Neural cell (in vitro differentiated cells): Measurements from ENCODE around the gene CLK3. TPM values are rescaled to one million over a fixed set of nuclear protein-coding genes. Genes with fewer than 3 reads are reported as not detected.

Source experiments
- H2AFZ ChIP-seq: fragments of 200-600, 300-800 bp; sonication (generic), shearing (Covaris generic); 2 replicates; pipeline ENCODE4 v1.6.0; 2014; ENCODE audit warnings: low read depth, mild to moderate bottlenecking, antibody characterized with exemption, low read length, moderate library complexity
- H3F3A ChIP-seq: fragments of 200-600 bp; shearing (Covaris generic); 2 replicates; pipeline ENCODE4 v1.6.1; 2016; ENCODE audit warnings: mild to moderate bottlenecking, moderate library complexity, mixed read lengths, antibody characterized with exemption, low read length; ENCODE audit not compliant: insufficient read depth, poor library complexity, severe bottlenecking
- H3K27ac ChIP-seq: fragments of 200-600, 300-800 bp; sonication (generic), shearing (Covaris generic); 2 replicates; pipeline ENCODE4 v1.5.1; 2014; ENCODE audit warnings: mild to moderate bottlenecking, low read length, moderate library complexity
- H3K27me3 ChIP-seq: fragments of 300-800, 200-600 bp; sonication (generic), shearing (Covaris generic); 2 replicates; pipeline ENCODE4 v1.6.0; 2014; ENCODE audit warnings: mild to moderate bottlenecking, low read depth, low read length, moderate library complexity; ENCODE audit not compliant: insufficient read depth
- H3K36me3 ChIP-seq: fragments of 300-800, 200-600 bp; sonication (generic), shearing (Covaris generic); 2 replicates; pipeline ENCODE4 v1.5.1; 2014; ENCODE audit warnings: mild to moderate bottlenecking, antibody characterized with exemption, low read length, moderate library complexity; ENCODE audit not compliant: insufficient read depth
- H3K4me2 ChIP-seq: fragments of 300-800, 200-600 bp; sonication (generic), shearing (Covaris generic); 2 replicates; pipeline ENCODE4 v1.6.0; 2014; ENCODE audit warnings: mild to moderate bottlenecking, low read length
- H3K4me3 ChIP-seq: fragments of 300-800, 200-600 bp; sonication (generic), shearing (Covaris generic); 2 replicates; pipeline ENCODE4 v1.5.1; 2014; ENCODE audit warnings: mild to moderate bottlenecking, low read length, moderate library complexity
- H3K79me2 ChIP-seq: fragments of 200-600 bp; shearing (Covaris generic); replicated peaks from 2 replicates; pipeline ENCODE4 v1.6.0; 2014; ENCODE audit warnings: mild to moderate bottlenecking, low read length, moderate library complexity; ENCODE audit not compliant: insufficient read depth
- H3K9ac ChIP-seq: fragments of 300-800, 200-600 bp; sonication (generic), shearing (Covaris generic); 2 replicates; pipeline ENCODE4 v1.6.1; 2016; ENCODE audit warnings: mild to moderate bottlenecking, low read length, mixed read lengths
- H3K9me2 ChIP-seq: fragments of 200-600 bp; shearing (Covaris generic); 2 replicates; pipeline ENCODE4 v1.6.1; 2016; ENCODE audit warnings: mild to moderate bottlenecking, low read length, mixed read lengths; ENCODE audit not compliant: insufficient read depth
- H3K9me3 ChIP-seq: fragments of 200-600, 300-800 bp; sonication (generic), shearing (Covaris generic); 2 replicates; pipeline ENCODE4 v1.6.1; 2016; ENCODE audit warnings: mild to moderate bottlenecking, mixed run types, low read length, moderate library complexity, mixed read lengths
- H4K20me1 ChIP-seq: fragments of 200-600 bp; shearing (Covaris generic); 2 replicates; pipeline ENCODE4 v1.6.1; 2016; ENCODE audit warnings: mild to moderate bottlenecking, mixed run types; ENCODE audit not compliant: insufficient read depth
- EP300 ChIP-seq: fragments of 450-650 bp; conservative IDR thresholded peaks from 2 replicates; pipeline ENCODE4 v1.6.1; 2014; ENCODE audit warnings: antibody characterized with exemption, mild to moderate bottlenecking, moderate library complexity; ENCODE audit not compliant: poor library complexity, severe bottlenecking
- EZH2 ChIP-seq: fragments of 200-600, 300-800 bp; shearing (Covaris generic), sonication (generic); IDR thresholded peaks from 2 replicates; pipeline ENCODE4 v1.6.1; 2014; ENCODE audit warnings: antibody characterized with exemption, low read length, borderline replicate concordance, mild to moderate bottlenecking; ENCODE audit not compliant: insufficient read depth, poor library complexity, severe bottlenecking
- MXI1 ChIP-seq: fragments of 450-650 bp; conservative IDR thresholded peaks from 2 replicates; pipeline ENCODE4 v1.6.1; 2014; ENCODE audit warnings: antibody characterized with exemption, mild to moderate bottlenecking; ENCODE audit not compliant: poor library complexity, severe bottlenecking
- POLR2AphosphoS5 ChIP-seq: IDR thresholded peaks from 2 replicates; pipeline ENCODE4 v1.6.1; 2012
- RAD21 ChIP-seq: fragments of 450-650 bp; conservative IDR thresholded peaks from 2 replicates; pipeline ENCODE4 v1.6.1; 2014; ENCODE audit warnings: antibody characterized with exemption, mild to moderate bottlenecking, moderate library complexity
- SMC3 ChIP-seq: fragments of 450-650 bp; conservative IDR thresholded peaks from 2 replicates; pipeline ENCODE4 v1.6.1; 2014; ENCODE audit warnings: antibody characterized with exemption, mild to moderate bottlenecking, moderate library complexity; ENCODE audit not compliant: poor library complexity
- TAF1 ChIP-seq: IDR thresholded peaks from 2 replicates; pipeline ENCODE4 v1.6.1; 2012; ENCODE audit warnings: low read depth
- polyA plus RNA-seq: library from polyadenylated mRNA; depleted of rRNA; stranded (reverse); fragments of >200 nt; gene quantifications from 2 replicates; pipeline ENCODE4 v1.2.3, GENCODE V29; 2014
- TF ChIP-seq, protein P1 (sequence below): fragments of 450-650 bp; IDR thresholded peaks from 2 replicates; pipeline ENCODE4 v1.5.1; 2014; ENCODE audit warnings: antibody characterized with exemption, mild to moderate bottlenecking, moderate library complexity; ENCODE audit not compliant: poor library complexity, severe bottlenecking
- TF ChIP-seq, protein P2 (sequence below): IDR thresholded peaks from 2 replicates; pipeline ENCODE4 v1.6.1; 2012; ENCODE audit warnings: borderline replicate concordance

Gene CLK3
- polyA plus RNA-seq, 1 donor from 2014 or later = 88.3 TPM

DNA sequence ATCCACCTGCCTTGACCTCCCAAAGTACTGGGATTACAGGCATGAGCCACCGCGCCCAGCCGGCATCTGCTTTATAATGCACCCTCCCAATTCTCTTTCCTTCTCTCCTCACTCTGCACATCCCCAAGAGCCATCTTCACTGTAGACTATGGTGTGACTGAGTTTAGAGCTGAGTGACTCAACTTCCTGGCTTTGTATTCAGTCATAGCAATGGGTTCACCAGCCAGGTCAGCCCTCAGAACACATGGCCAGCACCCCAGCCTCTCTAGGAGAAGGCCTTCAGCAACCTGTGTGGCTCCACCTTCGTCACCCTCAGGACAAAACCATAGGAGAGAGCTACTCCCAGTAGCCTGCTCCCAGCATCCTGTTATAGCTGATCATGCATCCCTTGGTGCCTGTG is 41.6 kb upstream of the CLK3 start:
- Histone ChIP-seq H2AFZ (no peak overlapping the region), H3K9me3 (no peaks in the 10 kb centered on the region), H3K79me2 (no peaks in the 10 kb centered on the region), H3K4me2 (no peak overlapping the region), H3K4me3 (no peak overlapping the region), H3K27me3 (no peaks in the 10 kb centered on the region), H3K9ac (no peak overlapping the region), H3K27ac (no peak overlapping the region), H4K20me1 (no peaks in the 10 kb centered on the region), H3K9me2 (no peaks in the 10 kb centered on the region), H3K36me3 (no peaks in the 10 kb centered on the region), H3F3A (no peaks in the 10 kb centered on the region)
- TF ChIP-seq SMC3 (no peak), EZH2 (no peak), MXI1 (no peak)

DNA sequence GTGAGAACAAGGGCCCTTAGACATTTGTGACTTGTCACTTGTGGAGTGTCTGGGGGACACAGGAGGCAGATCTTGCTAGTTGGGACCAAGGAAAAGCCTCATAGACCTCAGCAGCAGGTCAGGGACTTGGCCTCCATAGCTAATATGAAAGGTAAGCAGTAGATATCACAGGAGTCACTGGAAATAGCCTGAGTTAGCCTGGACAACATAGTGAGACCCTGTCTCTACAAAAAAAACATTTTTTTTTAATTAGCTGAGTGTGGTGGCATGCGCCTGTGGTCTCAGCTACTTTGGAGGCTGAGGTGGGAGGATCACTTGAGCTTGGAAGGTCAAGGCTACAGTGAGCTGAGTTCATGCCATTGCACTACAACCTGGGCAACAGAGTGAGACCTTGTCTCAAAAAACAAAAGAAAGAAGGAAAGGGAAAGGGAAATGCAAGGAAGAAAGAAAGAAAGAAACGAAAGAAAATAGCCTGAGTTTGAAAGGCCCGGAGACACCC is 37.1 kb upstream of the CLK3 start:
- Histone ChIP-seq H3K9me2 (no peaks in the 10 kb centered on the region), H3K27ac (no peak overlapping the region), H3K36me3 (no peaks in the 10 kb centered on the region), H3K9ac (no peak overlapping the region), H3K4me3 (no peak overlapping the region), H3F3A (no peaks in the 10 kb centered on the region), H3K79me2 (no peaks in the 10 kb centered on the region), H3K9me3 (no peaks in the 10 kb centered on the region), H3K4me2 (no peak overlapping the region), H2AFZ (no peak overlapping the region), H4K20me1 (no peaks in the 10 kb centered on the region), H3K27me3 (no peaks in the 10 kb centered on the region)
- TF ChIP-seq, protein P1, sequence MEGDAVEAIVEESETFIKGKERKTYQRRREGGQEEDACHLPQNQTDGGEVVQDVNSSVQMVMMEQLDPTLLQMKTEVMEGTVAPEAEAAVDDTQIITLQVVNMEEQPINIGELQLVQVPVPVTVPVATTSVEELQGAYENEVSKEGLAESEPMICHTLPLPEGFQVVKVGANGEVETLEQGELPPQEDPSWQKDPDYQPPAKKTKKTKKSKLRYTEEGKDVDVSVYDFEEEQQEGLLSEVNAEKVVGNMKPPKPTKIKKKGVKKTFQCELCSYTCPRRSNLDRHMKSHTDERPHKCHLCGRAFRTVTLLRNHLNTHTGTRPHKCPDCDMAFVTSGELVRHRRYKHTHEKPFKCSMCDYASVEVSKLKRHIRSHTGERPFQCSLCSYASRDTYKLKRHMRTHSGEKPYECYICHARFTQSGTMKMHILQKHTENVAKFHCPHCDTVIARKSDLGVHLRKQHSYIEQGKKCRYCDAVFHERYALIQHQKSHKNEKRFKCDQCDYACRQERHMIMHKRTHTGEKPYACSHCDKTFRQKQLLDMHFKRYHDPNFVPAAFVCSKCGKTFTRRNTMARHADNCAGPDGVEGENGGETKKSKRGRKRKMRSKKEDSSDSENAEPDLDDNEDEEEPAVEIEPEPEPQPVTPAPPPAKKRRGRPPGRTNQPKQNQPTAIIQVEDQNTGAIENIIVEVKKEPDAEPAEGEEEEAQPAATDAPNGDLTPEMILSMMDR = no peak
- TF ChIP-seq MXI1 = no peak
- no peak for TF ChIP-seq RAD21
- no peak for TF ChIP-seq EP300
- TF ChIP-seq EZH2 = no peak
- TF ChIP-seq, protein P2, sequence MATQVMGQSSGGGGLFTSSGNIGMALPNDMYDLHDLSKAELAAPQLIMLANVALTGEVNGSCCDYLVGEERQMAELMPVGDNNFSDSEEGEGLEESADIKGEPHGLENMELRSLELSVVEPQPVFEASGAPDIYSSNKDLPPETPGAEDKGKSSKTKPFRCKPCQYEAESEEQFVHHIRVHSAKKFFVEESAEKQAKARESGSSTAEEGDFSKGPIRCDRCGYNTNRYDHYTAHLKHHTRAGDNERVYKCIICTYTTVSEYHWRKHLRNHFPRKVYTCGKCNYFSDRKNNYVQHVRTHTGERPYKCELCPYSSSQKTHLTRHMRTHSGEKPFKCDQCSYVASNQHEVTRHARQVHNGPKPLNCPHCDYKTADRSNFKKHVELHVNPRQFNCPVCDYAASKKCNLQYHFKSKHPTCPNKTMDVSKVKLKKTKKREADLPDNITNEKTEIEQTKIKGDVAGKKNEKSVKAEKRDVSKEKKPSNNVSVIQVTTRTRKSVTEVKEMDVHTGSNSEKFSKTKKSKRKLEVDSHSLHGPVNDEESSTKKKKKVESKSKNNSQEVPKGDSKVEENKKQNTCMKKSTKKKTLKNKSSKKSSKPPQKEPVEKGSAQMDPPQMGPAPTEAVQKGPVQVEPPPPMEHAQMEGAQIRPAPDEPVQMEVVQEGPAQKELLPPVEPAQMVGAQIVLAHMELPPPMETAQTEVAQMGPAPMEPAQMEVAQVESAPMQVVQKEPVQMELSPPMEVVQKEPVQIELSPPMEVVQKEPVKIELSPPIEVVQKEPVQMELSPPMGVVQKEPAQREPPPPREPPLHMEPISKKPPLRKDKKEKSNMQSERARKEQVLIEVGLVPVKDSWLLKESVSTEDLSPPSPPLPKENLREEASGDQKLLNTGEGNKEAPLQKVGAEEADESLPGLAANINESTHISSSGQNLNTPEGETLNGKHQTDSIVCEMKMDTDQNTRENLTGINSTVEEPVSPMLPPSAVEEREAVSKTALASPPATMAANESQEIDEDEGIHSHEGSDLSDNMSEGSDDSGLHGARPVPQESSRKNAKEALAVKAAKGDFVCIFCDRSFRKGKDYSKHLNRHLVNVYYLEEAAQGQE = no peak
- TF ChIP-seq TAF1 = no peak
- no peak for TF ChIP-seq POLR2AphosphoS5
- TF ChIP-seq SMC3 = no peak
